Hepatocyte (in vitro differentiated cells): ENCODE measurements around the gene GRIN2C. TPM values are rescaled to one million over a fixed set of nuclear protein-coding genes. Genes with fewer than 3 reads are reported as not detected.

Experiments used
- DNase-seq: peaks from one replicate; pipeline ENCODE4 v3.0.0-alpha.2; 2016; ENCODE audit warnings: low spot score
- H2AFZ ChIP-seq: fragments of 200-600 bp; sonication (generic); 2 replicates; pipeline ENCODE4 v1.6.0; 2016; ENCODE audit warnings: antibody characterized with exemption, mild to moderate bottlenecking
- H3K27ac ChIP-seq: fragments of 200-600 bp; sonication (generic); 2 replicates; pipeline ENCODE4 v1.5.1; 2016; ENCODE audit warnings: mild to moderate bottlenecking
- H3K27me3 ChIP-seq: fragments of 200-600 bp; sonication (generic); 2 replicates; pipeline ENCODE4 v1.6.1; 2016
- H3K36me3 ChIP-seq: fragments of 200-600 bp; sonication (generic); replicated peaks from 2 replicates; pipeline ENCODE4 v1.5.1; 2016; ENCODE audit warnings: low read depth; ENCODE audit not compliant: insufficient read depth
- H3K4me1 ChIP-seq: fragments of 200-600 bp; sonication (generic); 2 replicates; pipeline ENCODE4 v1.5.1; 2016; ENCODE audit warnings: mild to moderate bottlenecking, moderate library complexity; ENCODE audit not compliant: insufficient read depth
- H3K4me2 ChIP-seq: fragments of 200-600 bp; sonication (generic); 2 replicates; pipeline ENCODE4 v1.6.0; 2016
- H3K4me3 ChIP-seq: fragments of 200-600 bp; sonication (generic); 2 replicates; pipeline ENCODE4 v1.5.1; 2016; ENCODE audit warnings: mild to moderate bottlenecking
- H3K79me2 ChIP-seq: fragments of 200-600 bp; sonication (generic); 2 replicates; pipeline ENCODE4 v1.6.0; 2017; ENCODE audit warnings: mild to moderate bottlenecking
- H3K9me2 ChIP-seq: fragments of 200-600 bp; sonication (generic); replicated peaks from 2 replicates; pipeline ENCODE4 v1.6.0; 2017; ENCODE audit warnings: mild to moderate bottlenecking; ENCODE audit not compliant: insufficient read depth
- H3K9me3 ChIP-seq: fragments of 200-600 bp; sonication (generic); 2 replicates; pipeline ENCODE4 v1.5.1; 2016; ENCODE audit warnings: low read depth, mild to moderate bottlenecking
- H4K20me1 ChIP-seq: fragments of 200-600 bp; sonication (generic); 2 replicates; pipeline ENCODE4 v1.6.0; 2016; ENCODE audit warnings: mild to moderate bottlenecking; ENCODE audit not compliant: insufficient read depth, poor library complexity, severe bottlenecking
- CTCF ChIP-seq: fragments of 200-600 bp; sonication (generic); IDR thresholded peaks from 2 replicates; pipeline ENCODE4 v1.5.1; 2016; ENCODE audit warnings: antibody characterized with exemption, mild to moderate bottlenecking; ENCODE audit not compliant: poor library complexity
- EZH2 ChIP-seq: fragments of 200-600 bp; sonication (generic); IDR thresholded peaks from 2 replicates; pipeline ENCODE4 v1.6.1; 2016; ENCODE audit warnings: antibody characterized with exemption, mild to moderate bottlenecking, borderline replicate concordance
- EZH2phosphoT487 ChIP-seq: fragments of 200-600 bp; sonication (generic); IDR thresholded peaks from one replicate; pipeline ENCODE4 v1.6.1; 2018; ENCODE audit warnings: antibody characterized with exemption, mild to moderate bottlenecking, low read depth, moderate library complexity; ENCODE audit not compliant: unreplicated experiment, severe bottlenecking
- WGBS: methylation state at CpG from one replicate; pipeline ENCODE4 v1.1.6; 2016; ENCODE audit warnings: low lambda C conversion rate; ENCODE audit errors: missing lambda C conversion rate; 5-methylcytosine and 5-hydroxymethylcytosine counted together
- polyA plus RNA-seq: library from polyadenylated mRNA; unstranded; fragments of >200 nt; fragmentation: Nextera tagmentation; extraction: Ambion mirVana; gene quantifications from 2 replicates; pipeline ENCODE4 v1.2.1, GENCODE V29; 2016
- total RNA-seq: library from RNA; depleted of rRNA; stranded (reverse); fragments of >200 nt; gene quantifications from 2 replicates; pipeline ENCODE4 v1.2.3, GENCODE V29; 2014

The GRIN2C gene
- total and polyA plus RNA-seq, 2 experiments from 2014 or later: 0.27 TPM; not detected in 1

GRCh38 chr17:74827800-74828199 lies 31.9 kb downstream of the GRIN2C start:
- H3K9me2 ChIP-seq: no peaks in the 10 kb centered on the region
- whole genome bisulfite sequencing: 92% methylated on average over 11 of the region's 11 CpGs
- no peak overlapping the region for H2AFZ ChIP-seq
- H3K27ac ChIP-seq: no peak overlapping the region
- H4K20me1 ChIP-seq: no peaks in the 10 kb centered on the region
- no peaks in the 10 kb centered on the region for H3K4me1 ChIP-seq
- no peak overlapping the region for H3K4me3 ChIP-seq
- TF ChIP-seq EZH2phosphoT487 (no peak), CTCF (no peak), EZH2 (no peak)
- no peaks in the 10 kb centered on the region for H3K36me3 ChIP-seq
- H3K27me3 ChIP-seq: no peaks in the 10 kb centered on the region
- no peak overlapping the region for H3K4me2 ChIP-seq
- no peaks in the 10 kb centered on the region for H3K79me2 ChIP-seq
- H3K9me3 ChIP-seq: no peaks in the 10 kb centered on the region
- no peak for DNase-seq

GRCh38 chr17:74825952-74826719 lies 33.5 kb downstream of the GRIN2C start:
- DNase-seq: no peak

GRCh38 chr17:74824961-74825627 lies 34.6 kb downstream of the GRIN2C start:
- no peaks in the 10 kb centered on the region for H3K4me1 ChIP-seq
- WGBS: 92% methylated on average over 11 of the region's 11 CpGs
- no peaks in the 10 kb centered on the region for H4K20me1 ChIP-seq
- no peak for TF ChIP-seq EZH2phosphoT487
- no peak for TF ChIP-seq CTCF
- TF ChIP-seq EZH2: no peak
- no peaks in the 10 kb centered on the region for H3K9me3 ChIP-seq
- no peak overlapping the region for H3K4me3 ChIP-seq
- DNase-seq: no peak
- H3K79me2 ChIP-seq: no peaks in the 10 kb centered on the region
- no peak overlapping the region for H2AFZ ChIP-seq
- no peaks in the 10 kb centered on the region for H3K36me3 ChIP-seq
- no peaks in the 10 kb centered on the region for H3K9me2 ChIP-seq
- H3K27ac ChIP-seq: no peak overlapping the region
- no peak overlapping the region for H3K4me2 ChIP-seq
- no peaks in the 10 kb centered on the region for H3K27me3 ChIP-seq

More at GRCh38 chr17:74825952-74826719, 33.5 kb downstream of the GRIN2C start:
- H3K79me2 ChIP-seq: no peaks in the 10 kb centered on the region
- H3K4me3 ChIP-seq: no peak overlapping the region
- no peaks in the 10 kb centered on the region for H3K4me1 ChIP-seq
- H2AFZ ChIP-seq: no peak overlapping the region
- TF ChIP-seq EZH2phosphoT487: no peak
- no peak for TF ChIP-seq CTCF
- no peak for TF ChIP-seq EZH2
- no peaks in the 10 kb centered on the region for H4K20me1 ChIP-seq
- H3K27ac ChIP-seq: no peak overlapping the region
- no peaks in the 10 kb centered on the region for H3K36me3 ChIP-seq
- H3K9me3 ChIP-seq: no peaks in the 10 kb centered on the region
- whole genome bisulfite sequencing: 89% methylated on average over 9 of the region's 9 CpGs
- H3K27me3 ChIP-seq: no peaks in the 10 kb centered on the region
- no peaks in the 10 kb centered on the region for H3K9me2 ChIP-seq
- H3K4me2 ChIP-seq: no peak overlapping the region
